Measurements from ENCODE around the gene AATF.

AATF gene

DNA sequence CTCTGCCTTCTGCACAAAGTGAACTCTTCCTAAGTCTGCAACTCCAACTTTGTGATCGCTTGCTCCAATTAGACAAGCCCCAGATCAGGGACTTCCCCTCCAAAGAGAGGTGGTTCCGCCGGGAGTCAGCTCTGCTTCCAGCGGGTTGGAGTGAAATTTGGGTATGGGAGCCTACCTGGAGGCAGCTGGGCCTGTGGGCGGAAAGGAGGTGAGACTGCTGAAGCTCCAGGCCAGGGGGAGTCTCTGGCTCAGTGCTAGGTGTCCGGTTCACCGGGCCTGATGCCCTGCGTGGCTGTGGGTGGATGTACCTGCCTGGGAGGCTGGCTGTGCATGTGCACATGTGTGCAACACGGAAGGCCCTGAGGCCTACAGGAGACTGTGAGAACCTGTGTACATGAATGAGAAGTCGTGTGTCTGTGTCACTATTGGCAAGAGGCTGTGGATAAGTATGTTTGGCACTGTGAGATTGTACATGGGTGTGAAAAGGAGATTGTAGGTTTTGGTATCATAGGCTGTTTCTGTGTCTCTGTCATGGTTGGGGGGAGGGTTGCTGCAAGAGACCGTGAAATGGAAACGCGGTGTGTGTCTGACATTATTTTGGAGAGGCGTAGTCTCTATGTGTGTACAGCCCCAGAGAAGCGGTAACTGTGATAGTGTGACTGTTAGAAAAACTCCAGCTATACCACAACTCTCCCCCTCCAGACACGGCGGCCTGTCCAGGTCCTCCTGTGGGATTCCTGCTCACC, 7.3 kb upstream of the AATF start:
- no peak for DNase-seq (ENCODE audit: low spot score)

DNA sequence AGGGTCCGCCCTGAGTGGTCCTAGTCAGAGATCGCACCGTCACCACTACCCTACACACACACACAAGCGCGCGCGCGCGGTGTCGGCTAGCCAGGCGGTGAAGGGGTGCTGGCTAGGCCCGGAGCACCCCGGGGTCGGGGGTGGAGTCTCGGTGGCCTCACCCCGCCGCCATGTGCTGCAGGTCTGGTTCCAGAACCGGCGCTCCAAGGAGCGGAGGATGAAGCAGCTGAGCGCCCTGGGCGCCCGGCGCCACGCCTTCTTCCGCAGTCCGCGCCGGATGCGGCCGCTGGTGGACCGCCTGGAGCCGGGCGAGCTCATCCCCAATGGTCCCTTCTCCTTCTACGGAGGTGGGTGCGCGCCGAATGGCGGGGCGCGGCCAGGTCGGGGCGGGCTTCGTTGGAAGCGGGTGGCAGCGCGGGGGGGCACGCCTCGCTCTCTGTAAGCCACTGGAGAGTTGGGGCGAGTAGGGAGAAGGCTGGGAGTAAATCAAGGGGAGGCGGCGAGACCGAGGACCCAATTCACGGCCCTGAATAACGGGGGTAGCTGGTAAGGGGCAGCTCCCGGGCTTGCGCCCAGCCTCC, 6.6 kb upstream of the AATF start:
- DNase-seq (ENCODE audit: low spot score), result no peak

DNA sequence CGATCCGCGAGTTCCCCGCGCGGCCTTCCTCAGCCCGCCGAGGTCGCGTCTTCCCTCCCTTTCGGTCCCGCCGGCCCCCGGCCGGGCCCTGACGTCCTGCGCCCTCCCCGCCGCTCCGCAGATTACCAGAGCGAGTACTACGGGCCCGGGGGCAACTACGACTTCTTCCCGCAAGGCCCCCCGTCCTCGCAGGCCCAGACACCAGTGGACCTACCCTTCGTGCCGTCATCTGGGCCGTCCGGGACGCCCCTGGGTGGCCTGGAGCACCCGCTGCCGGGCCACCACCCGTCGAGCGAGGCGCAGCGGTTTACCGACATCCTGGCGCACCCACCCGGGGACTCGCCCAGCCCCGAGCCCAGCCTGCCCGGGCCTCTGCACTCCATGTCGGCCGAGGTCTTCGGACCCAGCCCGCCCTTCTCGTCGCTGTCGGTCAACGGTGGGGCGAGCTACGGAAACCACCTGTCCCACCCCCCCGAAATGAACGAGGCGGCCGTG, 6.1 kb upstream of the AATF start:
- no peak for DNase-seq (ENCODE audit: low spot score)

DNA sequence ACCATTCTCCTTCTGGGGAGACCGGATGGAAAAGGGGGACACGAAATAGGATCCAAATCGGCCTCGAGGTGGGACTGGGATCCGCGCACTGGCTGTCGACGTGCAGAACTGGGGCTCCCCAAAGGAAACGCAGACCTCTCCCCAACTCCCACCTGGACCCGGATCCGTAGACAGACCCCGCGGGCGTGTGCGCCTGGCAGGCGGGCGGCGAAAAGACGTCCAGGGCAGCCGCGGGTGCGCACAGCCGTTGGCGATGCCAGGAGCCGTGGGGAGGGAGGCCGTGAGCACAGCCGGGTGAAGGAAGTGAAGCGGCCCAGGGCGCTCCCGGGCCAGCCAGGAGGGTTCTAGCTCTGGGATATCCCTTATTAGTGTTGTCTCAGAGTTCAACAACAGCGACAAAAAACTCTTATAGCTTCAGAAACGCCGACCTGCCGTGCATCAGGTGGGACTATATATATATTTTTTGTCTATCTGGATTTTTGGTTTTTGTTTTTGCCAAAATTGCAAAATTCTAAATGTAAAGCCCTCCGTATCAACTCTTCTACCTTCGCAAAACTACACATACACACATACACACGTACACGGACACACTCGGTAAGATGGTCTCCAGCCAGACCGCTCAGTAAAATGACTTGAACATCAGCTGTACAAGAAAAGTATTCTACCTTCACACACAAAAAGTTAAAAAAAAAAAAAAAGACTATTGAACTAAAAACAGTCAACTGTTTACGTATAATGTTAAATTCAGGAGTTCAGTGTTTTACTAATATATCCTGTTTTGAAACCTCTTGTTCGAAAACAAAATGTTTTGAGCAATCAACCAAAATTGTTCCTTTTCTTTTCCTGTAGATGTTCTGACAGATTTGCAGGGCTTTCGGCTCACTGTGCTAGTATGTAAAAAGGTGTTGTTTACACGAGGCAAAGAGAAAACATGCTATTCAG, 5.2 kb upstream of the AATF start:
- DNase-seq (ENCODE audit: low spot score), result no peak

DNA sequence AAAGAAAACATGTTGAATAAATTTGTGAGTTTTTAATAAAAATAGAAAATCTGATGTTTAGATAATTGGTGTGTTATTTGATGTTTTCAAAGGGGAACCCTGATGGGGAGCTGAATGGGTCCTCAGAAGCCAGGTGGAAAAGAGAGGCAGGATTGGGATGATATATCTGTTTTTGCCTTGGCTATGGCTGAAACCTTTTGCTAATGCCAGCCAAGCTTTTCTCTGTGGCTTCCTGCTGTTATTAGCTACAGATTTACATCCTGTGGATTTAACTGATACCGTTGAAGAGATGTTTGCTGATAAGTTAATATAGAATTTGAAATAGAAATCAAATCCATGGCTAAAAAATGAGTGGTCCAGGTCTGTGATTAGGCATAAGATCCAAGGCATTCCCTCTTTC, 4.2 kb upstream of the AATF start:
- DNase-seq (ENCODE audit: low spot score), result no peak

DNA sequence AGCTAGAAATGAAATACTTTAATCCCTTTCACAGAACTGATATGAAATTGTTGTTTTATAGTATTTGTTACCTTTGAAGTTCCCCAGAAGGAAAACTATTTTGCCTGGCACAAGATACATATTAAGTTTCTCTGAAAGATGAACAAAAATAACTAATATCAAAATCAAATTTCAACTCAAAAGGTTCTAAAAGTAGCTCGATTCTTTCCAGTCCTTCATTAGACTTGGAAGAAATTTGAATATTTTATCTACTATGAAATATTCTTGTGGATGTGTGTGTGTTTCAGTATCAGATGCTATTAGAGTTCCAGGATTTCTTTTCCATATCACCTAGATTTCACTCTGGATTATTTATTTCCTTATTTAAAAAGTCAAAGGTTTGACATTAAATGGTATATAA, 3.6 kb upstream of the AATF start:
- no peak for DNase-seq (ENCODE audit: low spot score)

DNA sequence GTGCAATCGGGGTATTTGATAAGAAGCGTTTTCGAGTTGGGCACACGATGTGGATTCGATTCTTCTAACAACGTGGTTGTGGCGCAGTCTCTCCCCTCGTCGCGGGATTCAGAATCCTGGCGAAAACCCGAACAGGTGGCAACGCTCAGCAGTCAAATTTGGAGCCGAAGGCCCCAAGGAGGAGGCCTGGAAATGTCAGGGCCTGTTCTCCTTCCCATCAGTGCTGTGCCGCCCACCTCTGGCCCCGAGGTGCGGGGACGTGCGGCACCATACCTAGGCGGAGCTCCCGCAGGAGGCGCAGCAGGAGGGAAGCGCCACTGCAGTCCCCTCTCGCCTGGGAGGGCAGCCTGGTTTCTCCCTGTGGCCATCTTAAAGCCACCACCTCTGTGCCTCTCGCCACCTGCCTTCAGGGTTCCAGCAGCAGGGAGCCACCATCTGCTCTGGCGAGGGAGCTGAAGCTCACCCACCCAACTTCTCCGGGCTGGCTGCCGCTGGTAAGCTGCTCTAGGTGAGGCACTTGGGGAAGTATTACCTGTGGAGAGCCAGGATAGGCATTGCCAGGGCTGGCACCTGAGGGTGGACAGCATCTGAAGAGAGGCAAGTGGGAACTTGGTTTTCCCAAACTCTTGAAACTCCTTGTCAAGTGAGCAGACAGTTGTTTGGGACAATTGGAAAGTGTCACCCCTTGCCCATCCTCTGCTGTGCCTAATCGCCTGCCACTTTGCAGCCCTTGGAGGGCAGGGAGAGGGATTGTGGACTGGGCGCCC, 2.6 kb upstream of the AATF start:
- no peak for DNase-seq (ENCODE audit: low spot score)

DNA sequence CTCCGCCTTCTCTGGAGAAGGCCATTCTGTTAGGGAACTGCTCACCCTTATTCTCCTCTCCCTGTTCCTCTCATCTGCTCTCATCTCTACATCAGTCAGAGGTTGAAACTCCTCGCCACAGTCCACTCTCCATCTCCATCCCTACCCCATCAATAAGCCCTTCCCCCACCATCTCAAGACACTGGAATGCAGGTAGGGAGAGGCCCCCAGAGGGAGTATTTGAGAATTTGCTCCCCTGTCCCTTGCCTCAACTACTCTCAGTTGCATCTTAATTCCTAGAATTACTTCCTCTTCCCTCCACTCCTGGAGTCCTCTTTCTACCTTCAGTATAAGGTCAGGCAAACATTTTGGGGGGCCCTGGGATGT, 2.0 kb upstream of the AATF start:
- DNase-seq (ENCODE audit: low spot score), result no peak

DNA sequence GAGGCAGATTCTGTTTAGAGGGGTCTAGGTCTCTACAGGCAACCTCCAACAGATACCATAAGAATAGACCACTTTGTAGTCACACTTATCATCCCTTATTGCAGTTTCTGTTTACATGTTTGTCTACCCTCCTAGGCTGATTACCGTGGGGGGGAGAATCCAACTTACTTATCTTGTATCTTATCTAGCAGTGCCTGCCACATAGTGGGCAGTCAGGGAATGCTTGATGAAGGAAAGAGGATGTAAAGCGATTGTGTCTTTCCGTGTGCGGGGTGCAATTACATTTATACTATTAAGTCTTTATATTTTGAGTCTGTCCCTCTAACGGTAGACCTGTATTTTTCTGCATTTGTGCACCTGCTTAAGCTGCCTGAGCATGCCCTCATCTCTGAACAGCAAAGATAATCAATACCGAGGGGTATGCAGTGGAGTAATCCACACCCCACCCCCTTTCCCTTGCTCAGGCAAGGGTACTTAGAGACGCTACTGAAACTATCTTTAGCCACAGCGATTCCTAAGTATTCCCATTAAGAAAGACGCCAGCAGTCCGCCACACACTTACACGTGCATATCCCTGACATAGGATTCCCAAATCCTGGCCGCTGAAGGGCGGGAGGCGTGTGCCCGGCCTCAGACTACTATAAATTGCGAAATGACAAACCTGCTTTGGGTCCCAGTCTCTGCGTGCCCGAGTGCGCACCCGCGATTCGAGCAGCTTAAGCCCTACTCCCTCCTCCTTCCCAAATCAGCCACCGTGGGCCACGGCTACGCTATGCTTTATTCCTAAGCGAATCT, 635 bp upstream of the AATF start:
- DNase-seq (ENCODE audit: low spot score), result no peak

DNA sequence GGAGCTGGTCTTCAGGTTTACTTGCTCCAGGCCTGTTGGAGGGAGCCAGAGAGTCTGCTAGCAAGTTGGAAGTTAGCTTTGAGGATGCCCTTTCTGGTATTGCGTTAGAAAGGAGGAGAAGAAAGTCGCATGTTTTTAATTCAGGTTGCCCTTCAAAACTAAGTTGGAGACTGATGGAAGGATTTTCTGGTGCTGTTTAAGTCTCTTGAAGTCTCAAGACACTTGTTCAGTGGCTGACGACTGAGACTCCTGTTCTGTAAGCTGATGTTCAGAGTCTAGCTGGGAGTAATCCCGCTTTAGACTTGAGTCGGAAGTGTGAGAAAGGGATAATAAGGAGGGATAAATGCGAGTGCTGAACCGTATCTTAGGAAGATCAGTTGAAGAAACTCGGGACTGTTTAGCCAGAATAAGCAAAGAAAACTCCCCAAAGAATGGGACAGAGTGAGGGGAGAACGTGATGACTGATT, 740 bp downstream of the AATF start:
- no peak for DNase-seq (ENCODE audit: low spot score)

DNA sequence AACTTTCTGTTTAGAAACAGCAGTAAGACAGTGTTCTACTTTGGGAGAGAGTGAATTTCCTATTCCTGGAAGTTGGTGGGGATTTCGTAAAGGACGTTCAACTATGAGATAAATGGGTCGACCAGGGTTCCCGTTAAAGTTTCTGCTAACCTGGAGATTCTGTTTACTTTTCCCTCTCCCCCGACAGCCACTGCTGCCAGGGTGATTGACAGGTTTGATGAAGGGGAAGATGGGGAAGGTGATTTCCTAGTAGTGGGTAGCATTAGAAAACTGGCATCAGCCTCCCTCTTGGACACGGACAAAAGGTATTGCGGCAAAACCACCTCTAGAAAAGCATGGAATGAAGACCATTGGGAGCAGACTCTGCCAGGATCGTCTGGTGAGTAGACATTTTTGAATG, 1.3 kb downstream of the AATF start:
- no peak for DNase-seq (ENCODE audit: low spot score)

DNA sequence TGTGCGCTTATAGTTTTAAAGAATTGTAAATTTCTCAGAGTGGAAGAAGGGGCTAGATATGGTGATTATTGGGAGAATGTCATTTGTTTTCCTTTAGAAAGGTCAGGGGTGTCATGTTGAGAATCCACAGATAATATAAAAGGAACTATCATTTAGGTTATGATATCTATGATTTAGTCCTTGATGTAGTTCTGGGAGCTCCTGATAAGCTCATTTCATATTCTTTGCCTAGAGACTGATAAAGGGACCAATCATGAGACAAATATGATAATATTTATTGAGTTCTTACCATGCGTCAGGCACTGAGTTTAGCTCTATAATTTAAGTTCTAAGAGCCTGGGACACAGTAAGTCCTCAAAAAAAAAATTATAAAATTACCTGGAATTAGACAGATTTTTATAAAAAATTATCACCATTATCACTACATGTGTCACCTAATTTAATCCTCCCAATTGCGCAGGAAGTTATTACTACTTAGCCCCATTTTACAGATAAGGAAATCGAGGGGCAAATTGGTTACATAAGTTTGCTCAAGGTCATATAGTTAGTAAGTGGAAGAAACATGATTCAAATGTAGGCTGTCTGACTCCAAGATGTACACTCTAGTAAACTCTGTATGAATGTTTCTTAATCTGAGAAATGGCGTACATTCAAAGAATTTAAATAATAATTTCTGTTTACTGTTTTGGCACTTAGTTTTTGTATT, 2.5 kb downstream of the AATF start:
- DNase-seq (ENCODE audit: low spot score), result no peak

DNA sequence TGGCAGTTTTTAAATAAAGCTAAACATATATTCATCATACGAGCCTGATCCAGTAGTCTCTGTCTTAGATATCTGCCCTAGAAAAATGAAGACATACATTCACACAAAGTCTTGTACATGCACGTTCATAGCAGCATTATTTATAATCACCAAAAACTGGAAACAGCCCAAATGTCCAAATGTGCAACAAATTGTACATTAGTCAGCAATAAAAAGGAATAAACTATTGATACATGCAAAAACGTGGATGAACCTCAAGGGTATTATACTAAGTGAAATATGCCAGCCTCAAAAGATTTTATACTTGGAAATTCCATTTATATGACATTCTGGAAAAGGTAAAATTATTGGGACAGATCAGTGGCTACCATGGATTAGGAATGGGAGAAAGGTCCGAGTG, 22.8 kb downstream of the AATF start:
- DNase-seq (ENCODE audit: low spot score), result no peak

DNA sequence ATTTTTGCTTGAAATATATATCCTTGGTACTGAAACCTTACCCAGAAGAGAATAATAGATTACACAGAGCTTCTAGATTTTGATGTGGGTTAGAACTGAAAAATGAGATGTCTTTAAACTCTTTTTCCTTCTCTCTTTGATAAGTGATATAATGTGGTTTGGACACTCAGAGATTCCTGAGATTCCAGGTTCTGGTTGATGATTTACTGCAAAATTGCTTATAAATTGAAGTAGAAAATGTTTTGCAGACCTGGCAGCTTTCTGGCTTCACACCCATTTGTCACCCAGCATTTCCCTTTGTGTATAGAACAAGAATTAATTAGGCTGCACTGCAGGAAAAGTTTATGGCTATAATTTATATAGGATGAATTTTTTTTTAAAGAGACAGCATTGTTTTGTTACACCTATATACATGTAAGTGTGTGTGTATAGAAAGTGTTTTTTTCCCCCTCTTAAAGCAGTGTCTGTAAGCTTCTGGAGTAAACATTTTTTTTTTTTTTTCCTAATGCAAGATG, 23.5 kb downstream of the AATF start:
- DNase-seq (ENCODE audit: low spot score), result no peak

DNA sequence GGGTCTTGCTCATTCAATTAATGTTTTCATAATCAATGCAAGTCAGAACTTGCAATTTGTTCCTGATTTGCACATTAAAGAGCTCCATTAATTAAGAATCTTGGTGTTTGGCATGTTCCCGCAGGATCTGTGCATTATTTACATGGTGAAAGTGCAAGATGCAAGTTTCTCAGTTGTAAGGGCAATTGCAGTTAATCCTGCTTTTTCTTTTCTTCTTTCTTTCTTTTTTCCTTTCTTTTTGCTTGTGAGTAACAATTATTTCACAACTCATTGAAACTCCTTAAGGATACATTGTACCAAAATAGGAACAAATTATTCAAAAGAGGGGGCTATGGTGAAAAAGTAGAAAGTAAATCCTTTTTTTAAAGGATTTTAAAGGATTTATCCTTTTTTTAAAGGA, 24.2 kb downstream of the AATF start:
- DNase-seq (ENCODE audit: low spot score), result no peak

DNA sequence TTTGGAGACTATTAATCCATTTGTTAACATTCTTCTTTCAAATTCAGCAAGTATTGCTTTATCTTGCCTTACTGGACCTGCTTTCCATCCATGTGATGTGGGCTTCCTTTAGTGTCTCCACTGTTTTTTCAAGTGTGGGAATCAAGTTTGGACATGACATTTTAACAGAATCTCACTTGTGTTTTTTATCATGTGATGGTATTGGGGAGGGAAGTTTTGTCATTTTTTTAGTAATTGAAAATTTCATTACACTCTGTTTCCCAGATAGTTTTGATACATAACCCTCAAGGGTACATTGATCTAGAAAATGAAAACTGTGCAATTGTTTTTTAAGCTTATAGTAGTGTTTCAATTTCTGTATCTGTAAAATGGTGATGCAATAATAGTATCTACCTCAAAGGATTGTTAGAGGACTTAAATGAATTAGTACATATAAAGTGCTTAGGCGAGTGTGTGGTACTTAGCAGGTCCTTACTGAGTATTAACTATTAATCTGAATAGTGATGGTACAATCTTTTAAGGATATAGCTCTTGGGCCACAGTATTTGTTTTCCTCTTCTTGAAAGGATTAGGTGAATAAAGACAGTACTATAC, 27.3 kb downstream of the AATF start:
- no peak for DNase-seq (ENCODE audit: low spot score)

DNA sequence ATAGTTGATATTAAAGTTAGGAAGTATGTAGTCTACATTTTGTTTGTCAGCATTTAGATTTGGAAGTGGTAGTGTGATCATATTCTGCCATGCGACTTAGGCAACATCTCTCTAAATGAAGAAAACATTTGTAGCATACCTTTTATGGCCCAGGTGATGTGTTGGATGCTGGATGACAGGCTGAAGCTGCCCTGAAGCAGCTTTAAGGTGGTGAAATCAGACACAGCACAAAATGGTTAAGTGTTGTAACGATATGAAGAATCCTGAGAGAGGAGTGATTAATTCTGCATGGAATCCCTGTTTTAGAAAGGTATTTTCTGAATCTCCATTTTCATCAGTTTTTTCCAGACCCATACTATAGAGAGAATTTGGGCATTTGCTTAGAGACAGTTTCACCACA, 28.3 kb downstream of the AATF start:
- DNase-seq (ENCODE audit: low spot score), result no peak

DNA sequence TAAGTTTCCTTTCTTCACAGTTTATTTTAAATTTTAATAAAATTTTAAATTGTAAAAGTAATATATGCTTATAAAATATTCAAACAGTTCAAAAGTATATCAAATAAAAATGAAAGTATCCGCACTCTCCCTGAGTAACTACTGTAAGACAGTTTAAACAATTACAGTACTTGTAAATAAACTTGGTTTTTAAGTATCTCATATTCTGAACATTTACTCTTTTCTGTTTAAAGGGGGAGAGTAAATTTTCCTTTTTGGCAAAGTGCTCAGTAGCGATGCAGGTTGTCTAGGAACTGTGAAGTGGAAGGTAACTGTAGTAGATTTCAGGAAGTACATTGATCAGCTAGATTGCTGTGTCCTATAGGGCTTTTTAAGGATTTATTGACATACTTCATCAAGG, 28.8 kb downstream of the AATF start:
- DNase-seq (ENCODE audit: low spot score), result no peak

DNA sequence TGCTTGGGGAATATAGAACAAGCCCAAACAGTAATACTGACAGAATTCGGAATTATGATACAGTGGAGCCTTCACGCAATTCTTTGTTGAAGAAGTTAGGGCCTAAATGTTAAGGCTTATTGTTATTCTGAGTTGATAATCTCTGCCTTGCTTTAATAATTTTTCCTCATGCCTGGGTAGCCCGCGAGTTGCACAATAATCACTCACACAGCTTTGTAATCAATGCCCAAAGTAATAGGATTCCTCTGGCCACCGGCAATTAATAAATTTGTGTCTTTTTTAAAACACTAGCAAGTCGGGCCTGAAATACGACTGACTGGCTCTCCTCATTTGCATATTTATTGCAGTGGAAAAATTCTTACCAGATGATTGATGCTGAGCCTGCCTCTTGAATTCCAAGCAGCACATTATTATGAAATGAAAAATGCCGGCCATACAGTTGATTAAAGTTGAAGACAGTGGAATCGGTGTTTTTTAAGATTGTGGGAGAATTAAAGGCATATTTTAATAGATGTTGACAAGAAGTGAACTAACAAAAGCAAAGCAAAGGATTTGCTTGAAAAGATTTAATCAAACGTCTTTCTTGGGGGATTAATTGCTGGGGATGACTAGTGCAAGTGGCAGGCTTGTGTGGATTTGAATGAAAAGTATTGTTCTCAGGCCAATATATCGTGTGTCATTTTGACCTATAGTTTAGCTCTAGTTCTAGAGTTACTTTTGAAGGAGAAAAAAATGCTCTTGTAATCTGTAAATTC, 30.2 kb downstream of the AATF start:
- DNase-seq (ENCODE audit: low spot score), result no peak

All from putamen (tissue), 1 donor.